HepG2 (cell line): Measurements from ENCODE around the gene ZNF234. TPM values are rescaled to one million over a fixed set of nuclear protein-coding genes. Genes with fewer than 3 reads are reported as not detected.
A peak's percentile ranks its signal among the peaks of the same experiment; 100 is the strongest.

Source experiments
- ATF7-NPFF ChIP-seq: sonication (generic); formaldehyde crosslinking; IDR thresholded peaks from 2 replicates; pipeline ENCODE4 v1.8.1; 2023; ENCODE audit warnings: mild to moderate bottlenecking, low read depth, missing genetic modification reagents, moderate library complexity
- BHLHE40 ChIP-seq: IDR thresholded peaks from 2 replicates; pipeline ENCODE4 v1.6.1; 2011; ENCODE audit warnings: low read length, improper control_type of control experiment
- DPF2 ChIP-seq: sonication (generic); formaldehyde crosslinking; IDR thresholded peaks from 2 replicates; pipeline ENCODE4 v1.4.0; 2020; ENCODE audit warnings: mild to moderate bottlenecking, low read depth, missing genetic modification reagents, borderline replicate concordance
- HDAC1 ChIP-seq: sonication (generic); formaldehyde crosslinking; IDR thresholded peaks from 2 replicates; pipeline ENCODE4 v1.5.1; 2020; ENCODE audit warnings: mild to moderate bottlenecking, missing genetic modification reagents
- HNRNPK ChIP-seq: fragments of 200-400 bp; formaldehyde crosslinking; IDR thresholded peaks from 2 replicates; pipeline ENCODE4 v1.6.1; 2018; ENCODE audit warnings: low read length, low read depth, moderate library complexity, mild to moderate bottlenecking; ENCODE audit not compliant: poor library complexity, severe bottlenecking
- HNRNPUL1 ChIP-seq: fragments of 200-400 bp; formaldehyde crosslinking; IDR thresholded peaks from 2 replicates; pipeline ENCODE4 v1.6.1; 2017; ENCODE audit warnings: low read depth, mild to moderate bottlenecking, low read length, moderate library complexity
- MYC ChIP-seq: sonication (generic); formaldehyde crosslinking; IDR thresholded peaks from 2 replicates; pipeline ENCODE4 v1.9.0; 2021; ENCODE audit warnings: missing genetic modification reagents, borderline replicate concordance
- NFYC ChIP-seq: IDR thresholded peaks from 2 replicates; pipeline ENCODE4 v1.6.1; 2016; ENCODE audit warnings: missing genetic modification reagents, missing compliant biosample characterization
- NPAS2 ChIP-seq: sonication (generic); formaldehyde crosslinking; IDR thresholded peaks from 2 replicates; pipeline ENCODE4 v1.8.0; 2022; ENCODE audit warnings: mild to moderate bottlenecking, missing genetic modification reagents, borderline replicate concordance
- PTBP1 ChIP-seq: fragments of 200-400 bp; formaldehyde crosslinking; IDR thresholded peaks from 2 replicates; pipeline ENCODE4 v1.6.1; 2018; ENCODE audit warnings: low read length, low read depth; ENCODE audit not compliant: poor library complexity, severe bottlenecking
- SUZ12 ChIP-seq: fragments of 150-350 bp; IDR thresholded peaks from 2 replicates; pipeline ENCODE4 v1.6.1; 2014; ENCODE audit warnings: low read depth, low read length
- TEAD3 ChIP-seq: optimal IDR thresholded peaks from 2 replicates; pipeline ENCODE3; 2016; ENCODE audit warnings: borderline replicate concordance
- ZFP36 ChIP-seq: fragments of 150-350 bp; IDR thresholded peaks from 2 replicates; pipeline ENCODE4 v1.6.1; 2018; ENCODE audit warnings: borderline replicate concordance, low read length, low read depth; ENCODE audit not compliant: partially characterized antibody
- ZFP36L1 ChIP-seq: sonication (generic); formaldehyde crosslinking; IDR thresholded peaks from 2 replicates; pipeline ENCODE4 v1.8.0; 2022; ENCODE audit warnings: mild to moderate bottlenecking, missing genetic modification reagents, moderate library complexity
- ZFY ChIP-seq: sonication (generic); formaldehyde crosslinking; IDR thresholded peaks from 2 replicates; pipeline ENCODE4 v1.4.0; 2020; ENCODE audit warnings: missing genetic modification reagents
- ZNF225 ChIP-seq: sonication (generic); formaldehyde crosslinking; IDR thresholded peaks from 2 replicates; pipeline ENCODE4 v1.4.0; 2020; ENCODE audit warnings: mild to moderate bottlenecking, missing genetic modification reagents
- ZNF234 ChIP-seq: sonication (generic); formaldehyde crosslinking; conservative IDR thresholded peaks from 2 replicates; pipeline ENCODE4 v1.5.1; 2020; ENCODE audit warnings: mild to moderate bottlenecking, missing genetic modification reagents
- ZNF260 ChIP-seq: sonication (generic); formaldehyde crosslinking; IDR thresholded peaks from 2 replicates; pipeline ENCODE4 v1.4.0; 2020; ENCODE audit warnings: missing genetic modification reagents, low read depth, mild to moderate bottlenecking, borderline replicate concordance
- ZNF570 ChIP-seq: sonication (generic); formaldehyde crosslinking; IDR thresholded peaks from 2 replicates; pipeline ENCODE4 v1.4.0; 2020; ENCODE audit warnings: mild to moderate bottlenecking, missing genetic modification reagents, borderline replicate concordance
- ZNF746 ChIP-seq: sonication (generic); formaldehyde crosslinking; IDR thresholded peaks from 2 replicates; pipeline ENCODE4 v1.8.0; 2022; ENCODE audit warnings: mild to moderate bottlenecking, missing genetic modification reagents
- ZNF768 ChIP-seq: sonication (generic); formaldehyde crosslinking; IDR thresholded peaks from 2 replicates; pipeline ENCODE4 v1.4.0; 2020; ENCODE audit warnings: missing genetic modification reagents
- ZZZ3 ChIP-seq: sonication (generic); formaldehyde crosslinking; IDR thresholded peaks from 2 replicates; pipeline ENCODE4 v1.4.0; 2020; ENCODE audit warnings: missing genetic modification reagents, mild to moderate bottlenecking, borderline replicate concordance
- polyA plus RNA-seq, 8 experiments: library from polyadenylated mRNA; depleted of rRNA in 3 of 8; stranded (reverse) in 7 of 8; unstranded in 1 of 8; fragments of >200 nt; fragmentation: Illumina TruSeq in 4 of 8; extraction: Trizol in 4 of 8; gene quantifications; 2 replicates each; pipeline versions ENCODE4 v1.2.1 to v1.2.3, GENCODE V29; 2011 to 2016; ENCODE audit warnings: low read depth in 4 of 8, missing spikeins in 1 of 8, mixed read lengths in 1 of 8; ENCODE audit not compliant: insufficient read depth in 1 of 8
- total RNA-seq, 5 experiments: library from RNA; depleted of rRNA; stranded (reverse); fragments of >200 nt; fragmentation: Illumina TruSeq; extraction: Trizol; gene quantifications; 2 replicates each; pipeline ENCODE4 v1.2.3, GENCODE V29; 2016; ENCODE audit warnings: low read depth in 1 of 5
- TF ChIP-seq, protein P1 (sequence below): sonication (generic); formaldehyde crosslinking; IDR thresholded peaks from 2 replicates; pipeline ENCODE4 v1.5.0; 2020; ENCODE audit warnings: missing genetic modification reagents
- TF ChIP-seq, protein P2 (sequence below): sonication (generic); formaldehyde crosslinking; IDR thresholded peaks from 2 replicates; pipeline ENCODE4 v1.4.0; 2020; ENCODE audit warnings: mild to moderate bottlenecking, missing genetic modification reagents
- TF ChIP-seq, protein P3 (sequence below): sonication (generic); formaldehyde crosslinking; IDR thresholded peaks from 2 replicates; pipeline ENCODE4 v1.5.0; 2020; ENCODE audit warnings: mild to moderate bottlenecking, missing genetic modification reagents
- TF ChIP-seq, protein P4 (sequence below): IDR thresholded peaks from 2 replicates; pipeline ENCODE4 v1.6.1; 2018; ENCODE audit warnings: missing genetic modification reagents, mild to moderate bottlenecking, missing compliant biosample characterization

The ZNF234 gene
- total and polyA plus RNA-seq, 2 of the 13 experiments (the other 11 are each of a cell fraction or from before 2014, with no cell fraction given) = 3.5 to 11.2 TPM

DNA sequence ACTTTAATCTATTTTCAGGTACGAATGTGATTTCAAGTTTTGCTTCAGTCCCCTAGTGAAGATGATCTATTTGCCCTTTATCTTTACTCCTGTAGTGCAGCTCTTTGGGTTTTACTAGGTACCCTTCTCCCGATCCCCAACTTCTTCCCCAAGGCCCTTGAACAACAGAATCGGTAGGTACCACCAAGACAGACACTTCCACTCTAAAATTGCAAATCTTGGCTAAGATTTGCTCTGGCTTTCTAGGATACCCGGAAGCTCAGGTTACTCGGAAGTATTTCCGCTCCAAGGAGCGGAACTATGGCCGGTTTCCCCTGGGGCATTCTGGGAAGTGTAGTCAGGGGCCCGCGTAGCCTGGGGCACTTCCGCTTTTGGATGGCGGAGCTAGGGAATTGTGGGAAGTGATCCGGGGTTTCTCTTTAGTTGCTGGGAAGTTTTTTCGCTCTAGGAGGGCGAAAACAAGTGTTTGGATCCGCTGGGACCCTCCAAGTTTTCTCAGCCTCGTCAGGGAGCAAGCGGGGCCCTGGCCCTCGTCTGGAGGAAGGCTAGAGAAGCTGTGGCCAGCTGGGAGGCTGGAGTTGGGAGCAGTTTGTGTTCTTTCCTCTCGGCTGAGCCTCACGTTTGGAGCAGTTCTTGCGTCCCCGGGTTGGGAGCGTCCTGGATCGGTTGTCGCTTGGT is 65.9 kb downstream of the ZNF234 start (continued):
- TF ChIP-seq HNRNPUL1 (no peak), ZNF234 (CRISPR knock-in tag) (no peak), HNRNPK (no peak), ZNF225 (CRISPR knock-in tag) (no peak), ZNF746 (CRISPR knock-in tag) (no peak), ZFY (CRISPR knock-in tag) (peak; percentile 43; the same call in 1 of the 2 replicates), ZFP36 (no peak), SUZ12 (peak; percentile 75), NPAS2 (CRISPR knock-in tag) (no peak), ZNF570 (CRISPR knock-in tag) (0 out of 2 replicates have a peak, but pooled peaks have one; percentile 43), ATF7-NPFF (CRISPR knock-in tag) (no peak), NFYC (CRISPR knock-in tag) (no peak), MYC (CRISPR knock-in tag) (no peak), ZFP36L1 (CRISPR knock-in tag) (no peak), BHLHE40 (no peak), TEAD3 (CRISPR knock-in tag) (peak; percentile 49), ZNF768 (CRISPR knock-in tag) (no peak), HDAC1 (CRISPR knock-in tag) (peak; percentile 82), ZZZ3 (CRISPR knock-in tag) (peak; percentile 71; the same call in 1 of the 2 replicates), DPF2 (CRISPR knock-in tag) (no peak), ZNF260 (CRISPR knock-in tag) (no peak), PTBP1 (no peak)
- TF ChIP-seq, protein P1, sequence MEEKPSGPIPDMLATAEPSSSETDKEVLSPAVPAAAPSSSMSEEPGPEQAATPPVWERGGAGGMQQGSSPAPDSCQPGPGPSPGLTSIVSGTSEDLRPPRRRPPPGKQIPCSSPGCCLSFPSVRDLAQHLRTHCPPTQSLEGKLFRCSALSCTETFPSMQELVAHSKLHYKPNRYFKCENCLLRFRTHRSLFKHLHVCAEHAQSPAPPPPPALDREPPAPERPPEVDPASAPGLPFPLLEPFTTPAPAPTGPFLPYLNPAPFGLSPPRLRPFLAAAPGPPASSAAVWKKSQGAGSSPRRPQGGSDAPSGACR = no peak
- TF ChIP-seq, protein P2, sequence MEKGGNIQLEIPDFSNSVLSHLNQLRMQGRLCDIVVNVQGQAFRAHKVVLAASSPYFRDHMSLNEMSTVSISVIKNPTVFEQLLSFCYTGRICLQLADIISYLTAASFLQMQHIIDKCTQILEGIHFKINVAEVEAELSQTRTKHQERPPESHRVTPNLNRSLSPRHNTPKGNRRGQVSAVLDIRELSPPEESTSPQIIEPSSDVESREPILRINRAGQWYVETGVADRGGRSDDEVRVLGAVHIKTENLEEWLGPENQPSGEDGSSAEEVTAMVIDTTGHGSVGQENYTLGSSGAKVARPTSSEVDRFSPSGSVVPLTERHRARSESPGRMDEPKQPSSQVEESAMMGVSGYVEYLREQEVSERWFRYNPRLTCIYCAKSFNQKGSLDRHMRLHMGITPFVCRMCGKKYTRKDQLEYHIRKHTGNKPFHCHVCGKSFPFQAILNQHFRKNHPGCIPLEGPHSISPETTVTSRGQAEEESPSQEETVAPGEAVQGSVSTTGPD = no peak
- TF ChIP-seq, protein P3, sequence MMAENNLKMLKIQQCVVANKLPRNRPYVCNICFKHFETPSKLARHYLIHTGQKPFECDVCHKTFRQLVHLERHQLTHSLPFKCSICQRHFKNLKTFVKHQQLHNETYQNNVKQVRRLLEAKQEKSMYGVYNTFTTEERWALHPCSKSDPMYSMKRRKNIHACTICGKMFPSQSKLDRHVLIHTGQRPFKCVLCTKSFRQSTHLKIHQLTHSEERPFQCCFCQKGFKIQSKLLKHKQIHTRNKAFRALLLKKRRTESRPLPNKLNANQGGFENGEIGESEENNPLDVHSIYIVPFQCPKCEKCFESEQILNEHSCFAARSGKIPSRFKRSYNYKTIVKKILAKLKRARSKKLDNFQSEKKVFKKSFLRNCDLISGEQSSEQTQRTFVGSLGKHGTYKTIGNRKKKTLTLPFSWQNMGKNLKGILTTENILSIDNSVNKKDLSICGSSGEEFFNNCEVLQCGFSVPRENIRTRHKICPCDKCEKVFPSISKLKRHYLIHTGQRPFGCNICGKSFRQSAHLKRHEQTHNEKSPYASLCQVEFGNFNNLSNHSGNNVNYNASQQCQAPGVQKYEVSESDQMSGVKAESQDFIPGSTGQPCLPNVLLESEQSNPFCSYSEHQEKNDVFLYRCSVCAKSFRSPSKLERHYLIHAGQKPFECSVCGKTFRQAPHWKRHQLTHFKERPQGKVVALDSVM (CRISPR knock-in tag) = no peak
- TF ChIP-seq, protein P4, sequence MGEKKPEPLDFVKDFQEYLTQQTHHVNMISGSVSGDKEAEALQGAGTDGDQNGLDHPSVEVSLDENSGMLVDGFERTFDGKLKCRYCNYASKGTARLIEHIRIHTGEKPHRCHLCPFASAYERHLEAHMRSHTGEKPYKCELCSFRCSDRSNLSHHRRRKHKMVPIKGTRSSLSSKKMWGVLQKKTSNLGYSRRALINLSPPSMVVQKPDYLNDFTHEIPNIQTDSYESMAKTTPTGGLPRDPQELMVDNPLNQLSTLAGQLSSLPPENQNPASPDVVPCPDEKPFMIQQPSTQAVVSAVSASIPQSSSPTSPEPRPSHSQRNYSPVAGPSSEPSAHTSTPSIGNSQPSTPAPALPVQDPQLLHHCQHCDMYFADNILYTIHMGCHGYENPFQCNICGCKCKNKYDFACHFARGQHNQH (CRISPR knock-in tag) = peak; percentile 81; the same call in 1 of the 2 replicates
